ENCODE measurements around the gene CNBD2.
"Not testable (repeated sequence)": the region's sequence is repeated elsewhere in the genome, so short reads cannot be mapped to it uniquely, and the experiment has no call there.

Gene CNBD2

GRCh38 chr20:36064658-36065426 is 96.5 kb downstream of the CNBD2 start:
- peak; percentile 94 for DNase-seq

GRCh38 chr20:36065427-36065998 is 97.1 kb downstream of the CNBD2 start:
- DNase-seq: no peak

GRCh38 chr20:36066777-36067176 is 98.4 kb downstream of the CNBD2 start:
- DNase-seq: no peak

GRCh38 chr20:36068526-36068925 is 100.1 kb downstream of the CNBD2 start:
- DNase-seq: not testable (repeated sequence)

GRCh38 chr20:36070451-36070850 is 102.1 kb downstream of the CNBD2 start:
- DNase-seq: no peak

- DNase-seq: no peak
Measured at GRCh38 chr20:36071848-36072247, 103.5 kb downstream of the CNBD2 start.

- DNase-seq: no peak
Measured at GRCh38 chr20:36074983-36075382, 106.6 kb downstream of the CNBD2 start.

- DNase-seq: not testable (repeated sequence)
Measured at GRCh38 chr20:36077762-36078161, 109.4 kb downstream of the CNBD2 start.

GRCh38 chr20:36079486-36079885 is 111.1 kb downstream of the CNBD2 start:
- no peak for DNase-seq

- DNase-seq: not testable (repeated sequence)
Measured at GRCh38 chr20:36079984-36080383, 111.6 kb downstream of the CNBD2 start.

Data from DMS53 (cell line).